Fibroblast of pulmonary artery (primary cell): ENCODE results near the gene RRM1.

ENCODE experiments used
- DNase-seq: peaks from one replicate; pipeline ENCODE4 v3.0.0-alpha.2; 2010; ENCODE audit warnings: low read depth
- H3K4me3 ChIP-seq: replicated peaks from 2 replicates; pipeline ENCODE4 v1.5.1; 2011; ENCODE audit warnings: low read depth, mild to moderate bottlenecking, control low read depth, low read length, moderate library complexity
- CTCF ChIP-seq: IDR thresholded peaks from 2 replicates; pipeline ENCODE4 v1.5.1; 2011; ENCODE audit warnings: mild to moderate bottlenecking, control low read depth, low read length, inconsistent platforms; ENCODE audit errors: missing control alignments

RRM1 gene

GRCh38 chr11:4180441-4181183, 86.0 kb downstream of the RRM1 start:
- H3K4me3 ChIP-seq = no peak overlapping the region
- DNase-seq = no peak
- no peak for TF ChIP-seq CTCF

GRCh38 chr11:4181782-4182721, 87.5 kb downstream of the RRM1 start:
- no peak overlapping the region for H3K4me3 ChIP-seq
- peak; percentile 64 for DNase-seq
- peak; percentile 82 for TF ChIP-seq CTCF

- no peak for DNase-seq
- H3K4me3 ChIP-seq = no peak overlapping the region
- no peak for TF ChIP-seq CTCF
Observed at GRCh38 chr11:4183410-4184057, 88.9 kb downstream of the RRM1 start.

GRCh38 chr11:4184163-4184916, 89.7 kb downstream of the RRM1 start:
- no peak for DNase-seq
- no peak for TF ChIP-seq CTCF
- H3K4me3 ChIP-seq = no peak overlapping the region

- H3K4me3 ChIP-seq = no peak overlapping the region
- no peak for TF ChIP-seq CTCF
- DNase-seq = no peak
Observed at GRCh38 chr11:4185561-4185960, 91.0 kb downstream of the RRM1 start.

GRCh38 chr11:4186464-4187054, 92.0 kb downstream of the RRM1 start:
- DNase-seq = no peak
- H3K4me3 ChIP-seq = peak overlapping the region; percentile 63
- TF ChIP-seq CTCF = no peak
